ENCODE data around the gene CISTR.
"Not testable (repeated sequence)": the region's sequence is repeated elsewhere in the genome, so short reads cannot be mapped to it uniquely, and the experiment has no call there.

Gene CISTR

GRCh38 chr12:53751336-53752191, at the start of gene CISTR:
CISTR (minus strand) TSS chr12:53751979.
- no peak for DNase-seq

DNA sequence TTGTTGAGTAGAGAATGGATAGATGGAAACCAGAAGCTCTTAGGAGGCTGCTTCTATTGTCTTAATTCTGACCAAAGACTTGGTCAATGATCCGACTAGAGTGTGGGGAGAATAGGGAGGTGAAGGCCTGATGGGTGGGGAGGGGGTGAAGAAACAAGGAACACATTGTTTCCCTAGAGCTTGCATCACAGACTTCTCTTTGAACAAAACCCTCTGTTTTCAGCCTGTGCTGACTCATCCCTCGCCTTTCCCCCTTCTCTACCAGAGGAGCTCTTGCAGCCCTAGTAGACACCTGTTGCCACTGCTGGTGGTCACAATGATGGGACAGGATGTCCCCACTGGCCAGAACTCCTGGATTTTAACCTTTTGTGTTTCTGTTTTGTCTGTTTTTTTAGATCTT, 46.8 kb upstream of the CISTR start:
- no peak for DNase-seq

- peak; percentile 71 for DNase-seq
Observed at GRCh38 chr12:53795927-53796326, 44.1 kb upstream of the CISTR start.

DNA sequence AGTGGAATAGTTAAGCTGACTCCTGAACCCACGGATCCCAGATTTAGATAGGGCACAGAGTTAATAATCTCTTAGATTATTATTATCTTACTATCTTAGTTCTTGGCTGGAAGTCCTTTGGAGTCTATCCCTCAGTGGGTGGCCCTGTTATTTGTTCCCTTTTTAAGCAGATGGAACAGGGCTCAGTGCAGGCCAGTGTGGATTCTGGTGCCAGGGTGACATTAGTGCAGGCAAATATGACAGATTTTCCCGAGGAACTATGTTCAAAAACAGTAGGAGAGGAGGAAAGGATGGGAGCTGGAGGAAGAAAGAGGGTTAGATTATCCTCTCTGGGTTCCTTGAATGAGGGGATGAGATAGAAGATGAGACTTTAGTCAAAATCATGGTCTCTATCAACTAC, 41.4 kb upstream of the CISTR start:
- no peak for DNase-seq

DNA sequence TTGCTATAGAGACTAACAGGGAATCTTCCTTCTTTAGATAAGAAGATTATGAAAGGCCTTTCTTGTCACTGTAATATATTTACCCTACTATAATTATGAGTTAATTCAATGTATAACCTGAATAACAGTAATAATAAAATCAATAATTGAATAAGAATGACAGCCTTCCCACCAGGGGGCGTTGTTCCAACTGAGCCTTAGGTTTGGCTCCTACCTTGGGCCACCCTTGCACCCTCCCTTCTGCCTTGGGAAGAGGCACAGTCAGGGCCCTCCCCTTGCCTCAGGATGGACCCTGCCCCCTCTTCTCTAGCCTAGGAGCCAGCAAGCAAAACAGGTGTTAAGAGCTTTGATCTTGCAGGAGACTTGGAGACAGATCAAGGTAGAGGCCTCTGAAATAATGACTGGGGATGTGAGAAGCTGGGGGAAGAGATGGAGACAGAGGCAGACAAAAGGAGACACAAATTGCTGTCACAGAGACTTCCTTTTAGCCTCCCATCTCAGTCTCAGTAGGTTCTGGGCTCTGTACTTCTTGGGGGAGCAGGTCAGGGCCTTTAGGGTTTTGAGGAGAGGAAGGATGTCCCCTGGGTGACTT, 40.1 kb upstream of the CISTR start:
- DNase-seq = no peak

DNA sequence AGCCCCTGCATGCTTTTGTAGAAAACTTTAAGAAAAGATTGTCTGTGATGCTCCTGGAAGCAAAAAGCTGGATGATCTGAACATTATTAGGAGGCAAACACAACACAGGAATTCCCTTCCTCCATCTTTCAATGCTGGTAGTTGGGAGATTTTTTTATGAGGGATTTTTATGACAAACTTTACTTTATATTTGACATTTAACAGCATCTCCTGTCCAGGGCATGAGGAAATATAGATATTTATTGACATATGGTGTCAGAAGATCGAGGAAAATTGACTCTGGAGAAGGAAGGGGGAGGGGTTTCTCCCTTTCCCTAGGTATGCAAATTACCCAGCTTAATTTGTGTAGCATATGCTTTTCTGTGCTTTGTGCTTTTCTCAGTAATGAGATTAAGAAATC, 37.8 kb upstream of the CISTR start:
- no peak for DNase-seq

DNA sequence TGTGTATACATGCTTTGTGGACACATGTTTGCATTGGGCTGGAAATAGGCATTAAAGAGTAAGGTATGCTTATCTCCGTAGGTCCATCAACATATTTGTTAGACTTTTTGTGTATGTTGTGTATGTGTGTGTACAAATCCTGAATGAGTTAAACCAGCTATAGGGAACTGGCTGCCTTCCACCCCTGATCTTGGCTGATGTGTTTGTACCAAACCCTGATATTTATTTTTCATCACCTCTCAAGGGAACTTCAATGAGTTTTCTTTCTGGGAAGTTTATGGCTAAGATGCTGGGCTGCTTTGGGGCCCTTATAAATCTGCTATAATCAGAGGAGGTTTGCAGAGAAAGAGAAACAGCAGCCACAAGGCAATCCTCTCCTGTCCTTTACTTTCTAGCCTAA, 37.1 kb upstream of the CISTR start:
- DNase-seq = no peak

DNA sequence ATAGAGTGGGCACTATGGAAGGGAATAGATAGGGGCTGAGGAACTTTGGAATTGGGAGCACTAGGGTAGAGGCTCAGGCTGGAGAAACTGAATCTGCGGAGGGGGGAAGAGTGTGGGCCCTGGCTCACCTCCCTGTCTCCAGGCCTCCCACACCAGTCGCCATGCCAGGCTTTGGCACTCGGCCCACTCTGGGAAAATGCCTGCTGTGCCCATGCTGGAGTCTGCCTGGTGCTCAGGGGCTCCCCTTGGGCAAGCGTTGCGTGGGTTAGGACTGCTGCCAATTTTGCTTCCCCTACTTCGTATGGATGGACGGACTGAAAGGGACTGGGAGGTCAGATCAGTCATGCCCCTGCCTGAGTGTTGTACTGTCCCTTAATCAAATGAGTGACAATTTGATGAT, 34.6 kb upstream of the CISTR start:
- no peak for DNase-seq

DNA sequence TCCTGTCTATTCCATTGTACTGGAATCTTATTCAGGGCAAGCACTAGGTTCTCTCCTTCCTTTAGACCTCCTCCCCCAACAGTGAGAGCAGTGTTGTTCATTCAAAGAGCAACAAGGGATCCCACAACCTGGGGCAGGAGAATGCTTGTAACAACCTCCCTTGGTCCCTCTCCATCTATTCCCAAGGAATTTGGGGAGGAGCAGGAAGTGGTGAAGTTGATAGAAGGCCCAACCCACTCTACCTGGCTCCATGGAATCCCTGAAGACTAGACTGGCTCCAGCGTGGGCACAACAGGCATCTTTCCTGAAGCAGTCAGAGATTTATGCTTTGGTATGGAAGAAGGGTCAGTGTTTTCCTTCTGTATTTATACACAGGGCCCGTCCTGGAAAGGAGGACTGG, 33.4 kb upstream of the CISTR start:
- DNase-seq = no peak

DNA sequence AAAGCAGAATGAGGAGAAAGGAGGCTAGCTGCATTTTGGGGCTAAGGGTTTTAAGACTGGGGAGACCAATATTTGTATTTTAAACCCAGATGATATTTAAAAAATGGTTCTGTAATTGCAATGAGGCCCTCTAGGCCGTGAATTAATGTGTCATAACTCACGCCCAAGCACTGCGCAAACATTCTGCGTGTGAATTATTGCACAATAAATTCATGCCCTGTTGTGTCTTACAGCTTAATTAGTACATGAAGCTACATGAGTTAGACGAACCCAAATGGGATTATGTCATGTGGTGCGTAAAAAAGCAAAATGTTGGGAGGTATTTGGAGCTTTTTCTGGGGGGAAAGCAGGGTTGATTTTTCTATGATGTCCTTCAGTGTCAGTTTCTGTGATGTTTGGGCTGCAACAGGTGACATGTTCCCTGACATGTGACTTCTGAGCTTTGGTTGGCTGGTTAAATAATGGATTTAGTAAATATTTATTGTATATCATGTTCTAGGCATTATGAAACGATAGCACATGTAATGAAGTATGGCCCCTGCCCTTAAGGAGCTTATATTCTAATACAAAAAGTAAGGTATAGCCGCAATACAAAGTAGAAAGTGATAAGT, 30.4 kb upstream of the CISTR start:
- no peak for DNase-seq

- DNase-seq = peak; percentile 0
Observed at GRCh38 chr12:53781228-53781801, 29.5 kb upstream of the CISTR start.

GRCh38 chr12:53780323-53780722, 28.5 kb upstream of the CISTR start:
- no peak for DNase-seq

GRCh38 chr12:53779679-53780078, 27.9 kb upstream of the CISTR start:
- DNase-seq = not testable (repeated sequence)

DNA sequence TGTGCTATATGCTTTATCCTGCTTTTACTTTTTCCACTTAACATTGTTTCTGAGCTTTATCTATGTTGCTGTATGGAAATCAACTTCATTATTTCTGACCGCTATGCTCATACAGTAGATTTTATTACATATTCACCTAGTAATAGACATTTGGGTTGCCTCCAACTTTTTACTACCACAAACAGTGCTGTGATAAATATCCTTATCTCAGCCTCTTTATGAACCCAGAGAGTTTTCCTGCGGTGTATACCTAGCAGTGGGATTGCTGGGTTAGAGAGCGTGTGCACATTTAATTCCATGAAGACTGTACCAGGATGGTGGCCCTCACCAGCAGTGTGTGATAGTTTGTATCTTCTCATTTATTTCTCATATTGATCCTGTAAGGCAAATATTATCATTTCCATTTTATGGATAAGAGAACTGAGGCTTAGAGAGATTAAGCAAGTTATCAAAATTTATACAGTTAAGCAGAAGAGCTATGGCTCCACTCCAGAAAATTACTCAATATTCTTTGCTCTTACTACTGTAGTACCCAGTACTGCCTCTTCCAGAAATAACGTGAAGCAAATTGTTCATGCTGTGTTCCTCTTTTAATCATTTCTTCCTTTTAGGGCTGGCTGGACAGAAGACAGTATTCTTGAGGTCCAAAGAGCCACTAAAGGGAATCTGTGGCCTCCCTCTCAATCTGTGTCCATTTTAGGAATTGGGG, 26.3 kb upstream of the CISTR start:
- DNase-seq = no peak

DNA sequence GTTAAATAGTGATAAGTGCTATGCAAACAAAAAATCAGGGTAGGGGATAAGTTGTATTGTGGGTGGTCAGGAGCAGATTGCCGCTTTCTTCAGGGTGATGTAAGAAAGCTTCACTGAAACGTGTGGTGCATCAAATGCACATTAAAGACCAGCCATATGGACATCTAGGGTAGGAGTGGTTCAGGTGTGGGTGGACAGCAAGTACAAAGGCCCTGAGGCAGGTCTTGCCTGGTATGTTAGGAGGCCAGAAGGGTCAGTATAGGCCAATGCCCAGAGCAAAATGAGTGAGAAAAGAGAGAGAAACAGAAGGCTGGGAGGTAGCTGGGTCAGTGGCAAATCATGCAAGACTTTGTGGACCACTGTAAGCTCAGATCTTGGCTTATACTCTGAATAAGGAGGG, 25.6 kb upstream of the CISTR start:
- no peak for DNase-seq

DNA sequence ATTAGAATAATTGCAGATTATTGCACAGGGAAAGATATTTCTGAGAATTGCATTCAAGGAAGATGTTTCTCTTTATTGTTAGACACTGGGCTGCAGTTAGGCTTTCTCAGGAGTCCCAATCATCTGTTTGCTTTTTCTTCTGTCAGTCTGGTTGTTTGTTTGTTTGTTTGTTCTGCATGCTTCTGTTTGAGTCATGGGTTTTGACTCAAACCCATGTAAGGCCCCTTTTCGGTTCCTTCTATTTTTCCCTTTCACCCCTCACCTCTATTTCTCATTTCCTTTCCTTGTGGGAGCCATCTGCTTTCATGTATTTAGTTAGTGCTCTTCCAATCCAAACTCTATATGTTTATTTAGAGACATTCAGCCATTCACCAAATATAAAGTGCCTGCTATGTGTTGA, 25.1 kb upstream of the CISTR start:
- no peak for DNase-seq

DNA sequence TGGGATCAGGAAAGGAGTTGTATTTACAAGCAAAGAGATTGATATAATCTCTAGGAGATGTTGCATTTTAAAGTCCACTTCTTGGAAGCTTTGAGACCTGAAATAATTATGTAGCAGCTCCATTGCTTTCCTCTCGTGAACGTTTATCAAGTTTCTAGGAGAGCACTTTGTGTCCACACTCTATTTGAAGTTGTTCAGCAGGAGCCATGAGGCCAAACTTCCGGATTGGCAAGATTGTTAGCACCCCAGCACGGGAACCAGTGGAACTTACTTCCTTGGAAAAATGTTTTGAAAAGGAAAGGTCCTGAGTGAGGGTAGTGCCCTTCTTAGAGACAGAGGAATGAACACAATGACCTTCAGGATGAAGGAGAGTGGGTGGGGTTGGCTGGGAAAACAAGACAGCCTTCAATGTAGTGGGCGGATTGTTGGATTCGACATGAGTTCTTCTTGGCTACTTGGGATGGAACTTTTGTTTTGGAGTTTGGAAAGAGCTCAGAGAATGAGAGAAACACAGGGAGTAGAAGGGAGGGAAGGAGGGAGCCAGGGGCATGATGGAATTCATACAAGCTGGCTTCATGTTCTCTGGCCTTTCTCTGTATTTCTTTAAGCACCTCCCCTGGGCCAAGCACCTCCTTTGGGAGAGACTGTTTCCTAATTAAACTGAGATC, 23.8 kb upstream of the CISTR start:
- no peak for DNase-seq

GRCh38 chr12:53770281-53770680, 18.5 kb upstream of the CISTR start:
- DNase-seq = no peak

GRCh38 chr12:53768976-53769375, 17.2 kb upstream of the CISTR start:
- DNase-seq = no peak

DNA sequence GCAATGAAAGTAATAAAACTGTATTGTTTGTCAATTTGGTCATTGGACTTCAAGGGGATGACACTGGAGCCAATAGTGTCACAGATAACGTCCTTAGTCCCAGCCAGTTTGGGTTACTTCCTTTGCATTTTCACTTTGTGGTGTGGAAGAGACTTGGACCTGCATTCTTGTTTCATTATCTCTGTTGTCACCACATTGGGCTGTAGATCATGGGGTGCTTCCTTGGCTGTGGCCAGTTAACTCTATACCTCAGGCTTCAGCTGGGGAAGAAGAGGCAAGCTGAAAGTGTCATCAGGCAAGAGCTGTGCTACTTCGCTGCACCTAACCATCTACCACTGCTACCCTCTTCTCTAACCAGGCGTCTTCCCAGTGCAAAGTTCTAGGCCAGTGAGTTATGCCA, 15.1 kb upstream of the CISTR start:
- DNase-seq = no peak

DNA sequence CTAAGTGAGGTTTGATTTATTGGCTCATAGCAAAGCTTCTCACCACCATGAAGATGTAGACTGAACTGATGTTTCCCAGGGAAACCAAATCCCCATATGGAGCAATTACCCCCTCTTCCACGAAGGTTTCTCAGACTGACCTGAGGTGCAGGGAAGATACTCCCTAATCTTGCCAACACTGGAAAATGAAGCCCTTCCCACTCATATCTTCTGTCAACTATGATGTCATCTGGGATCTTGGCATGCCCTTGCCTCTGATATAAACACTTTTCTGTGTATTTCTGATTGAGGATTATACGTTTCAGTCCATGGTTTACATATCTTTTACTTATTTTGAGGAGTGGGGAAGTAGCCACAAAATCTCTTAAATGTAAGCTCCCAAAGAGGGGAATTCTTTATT, 14.1 kb upstream of the CISTR start:
- DNase-seq = no peak

DNA sequence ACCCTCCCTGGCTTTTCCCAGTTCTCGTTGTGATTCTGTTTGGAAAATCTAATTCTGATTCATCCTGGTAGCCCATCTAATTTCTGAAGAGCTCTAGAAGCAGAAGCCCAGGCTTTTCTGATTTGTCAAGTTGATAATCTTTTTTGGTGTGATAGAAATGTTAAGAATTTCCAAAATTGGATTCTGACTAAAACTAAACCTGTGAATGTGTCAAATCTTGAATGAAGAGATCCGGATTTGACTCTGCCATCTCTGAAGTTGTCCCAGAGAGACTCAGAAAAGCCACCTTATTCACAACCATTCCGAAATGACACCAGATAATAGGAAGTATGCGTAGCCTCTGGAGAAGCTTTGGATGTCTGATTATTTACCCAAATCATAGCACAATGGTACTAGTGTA, 12.8 kb upstream of the CISTR start:
- no peak for DNase-seq

- DNase-seq = not testable (repeated sequence)
Observed at GRCh38 chr12:53762793-53763192, 11.0 kb upstream of the CISTR start.

Data from NCI-H1417 treated with DMSO at 0.1 percent for 48 hours (cell line).